ENCODE results near the gene SH3RF3.

Gene SH3RF3

DNA sequence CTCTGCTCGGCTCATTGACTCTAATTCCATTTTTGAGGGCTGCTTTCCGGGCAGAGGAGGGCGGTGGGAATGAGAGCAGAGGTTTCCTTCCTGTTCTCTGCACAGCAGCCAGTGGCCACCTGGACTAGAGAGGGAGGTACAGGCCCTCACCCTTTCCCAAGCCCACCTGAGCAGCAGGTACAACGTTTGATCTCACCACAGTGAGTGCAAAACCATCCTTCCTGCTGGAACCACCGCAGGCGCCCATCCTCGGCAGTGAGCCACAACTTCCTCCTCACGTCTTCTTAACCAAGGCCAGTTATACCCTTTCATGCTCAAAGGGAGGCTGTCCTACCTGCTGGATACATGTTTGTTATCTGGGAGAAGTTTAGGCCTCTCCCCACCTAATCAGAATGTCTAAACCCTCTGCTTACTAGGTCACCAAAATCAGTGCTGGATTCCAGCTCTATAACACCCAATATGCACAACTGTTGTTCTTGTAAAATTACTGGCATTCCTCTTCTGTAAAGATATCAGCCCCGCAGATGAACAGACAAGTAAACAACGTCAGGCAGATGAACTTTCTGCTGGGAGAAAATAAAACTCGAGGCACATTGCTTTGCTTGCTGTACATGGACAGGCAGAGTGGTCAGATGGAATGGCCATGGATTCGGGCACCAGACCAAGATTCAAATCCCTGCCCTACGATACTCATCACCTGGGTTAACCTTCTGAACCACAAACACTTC is 191.4 kb downstream of the SH3RF3 start:
- no peak for DNase-seq

DNA sequence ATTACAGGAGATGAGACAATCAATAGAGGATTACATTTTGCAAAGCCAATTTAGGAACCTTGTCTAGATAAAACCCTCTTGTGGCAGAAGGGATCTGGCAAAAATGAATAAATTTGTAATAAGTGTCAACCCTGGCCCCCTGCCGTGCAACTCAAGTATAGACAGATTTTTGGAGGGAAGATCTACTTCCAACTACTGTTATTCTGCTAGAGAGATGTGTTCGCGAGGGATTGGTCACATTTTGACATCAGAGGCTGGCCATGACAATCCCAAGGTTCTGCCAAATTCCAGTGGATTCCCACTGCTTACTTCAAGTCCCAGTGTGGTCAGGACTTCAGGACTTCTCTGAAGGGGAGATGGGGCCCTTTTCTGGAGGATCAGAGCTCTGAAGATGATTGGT is 192.6 kb downstream of the SH3RF3 start:
- no peak for DNase-seq

DNA sequence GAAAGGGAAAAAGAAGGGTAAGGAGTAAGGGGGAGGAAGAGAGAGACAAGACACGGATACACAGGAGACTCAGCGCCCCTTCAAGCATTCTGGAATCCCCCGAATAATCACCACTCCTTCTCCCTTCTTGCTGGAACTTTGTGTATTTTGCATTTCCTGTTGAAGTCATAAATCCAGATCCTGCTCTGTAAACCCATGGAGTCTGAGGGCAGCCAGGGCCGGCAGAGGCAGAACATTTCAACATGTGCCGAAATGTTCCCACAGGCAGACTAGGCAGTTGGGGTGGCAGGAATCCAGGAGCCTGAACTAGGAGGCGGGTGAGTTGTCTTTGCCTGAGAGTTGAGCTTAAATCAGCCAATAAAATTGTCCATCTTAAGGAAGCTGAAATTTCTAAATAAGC is 193.1 kb downstream of the SH3RF3 start:
- DNase-seq = no peak

DNA sequence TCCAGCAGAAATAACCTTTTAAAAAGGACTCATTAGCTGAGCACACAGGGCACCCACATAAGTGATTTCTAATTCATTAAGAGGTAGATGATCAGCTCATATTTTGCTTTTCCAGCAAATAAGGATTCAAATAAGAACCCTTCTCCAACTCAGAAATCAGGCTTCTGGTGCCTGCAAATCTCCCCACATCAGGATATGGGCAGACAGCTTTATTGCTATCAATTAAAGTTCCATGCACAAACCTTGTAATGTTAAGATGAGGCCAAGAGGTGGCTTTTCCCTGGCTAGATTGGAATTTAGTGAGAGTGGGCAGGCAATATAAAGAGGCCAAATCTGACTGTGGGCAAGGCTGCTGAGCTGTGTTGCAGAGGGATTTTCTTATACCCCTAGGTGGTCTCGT is 193.6 kb downstream of the SH3RF3 start:
- no peak for DNase-seq

DNA sequence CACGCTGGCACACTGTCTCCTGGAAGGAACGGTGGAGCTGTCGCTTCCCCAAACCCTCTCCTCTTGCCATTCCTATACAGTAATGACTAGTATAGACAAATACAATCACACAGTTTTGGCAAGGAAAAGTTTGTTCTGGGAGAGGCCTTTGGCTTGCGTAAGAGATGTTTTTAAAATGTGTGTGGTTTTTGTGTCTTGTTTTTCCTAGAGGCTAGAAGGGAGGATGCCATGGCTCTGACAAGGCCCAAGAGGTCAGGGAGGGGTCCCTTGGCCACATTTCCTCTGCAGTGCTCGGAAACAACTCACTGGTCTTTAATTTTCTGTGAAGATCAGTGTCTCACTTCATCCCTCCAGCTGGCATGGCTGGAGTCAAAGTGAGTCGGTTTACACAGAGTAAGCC is 195.9 kb downstream of the SH3RF3 start:
- DNase-seq = no peak

DNA sequence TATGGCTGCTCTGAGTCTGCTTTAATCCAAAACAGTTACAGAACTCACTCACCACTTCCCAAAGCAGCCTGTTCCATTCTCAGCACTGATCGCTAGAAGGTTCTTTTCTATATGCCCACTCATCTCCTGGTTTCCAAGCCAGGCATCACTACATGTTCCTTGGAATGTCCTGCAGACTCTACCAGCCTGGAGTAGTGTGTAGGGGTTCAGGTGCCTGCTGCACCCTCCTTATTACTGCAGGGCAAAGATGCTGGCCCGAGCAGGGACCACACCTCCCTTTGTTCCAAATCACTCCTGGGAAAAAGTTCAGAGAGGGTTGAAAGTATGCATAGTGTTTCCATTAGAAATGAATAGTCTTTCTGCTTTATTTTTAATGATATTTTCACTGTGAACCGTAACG is 196.6 kb downstream of the SH3RF3 start:
- DNase-seq = no peak

DNA sequence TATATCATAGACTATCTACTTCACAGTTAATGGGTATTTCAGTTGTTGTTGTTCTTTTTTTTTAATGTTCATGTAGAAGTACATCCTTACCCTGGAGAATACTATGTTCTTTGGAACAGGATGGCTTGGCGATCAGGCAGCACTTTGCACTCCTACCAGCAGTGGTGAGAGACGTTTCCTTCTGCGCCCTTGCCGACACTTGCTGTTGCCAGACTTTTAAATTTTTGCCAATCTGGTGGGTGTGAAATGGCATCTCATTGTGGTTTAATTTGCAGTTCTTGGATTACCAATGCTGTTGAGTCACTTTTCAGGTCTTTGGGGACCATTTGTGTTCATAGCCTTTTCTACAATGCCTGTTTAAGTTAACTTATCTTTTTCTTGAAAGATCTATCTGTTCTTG is 197.3 kb downstream of the SH3RF3 start:
- no peak for DNase-seq

DNA sequence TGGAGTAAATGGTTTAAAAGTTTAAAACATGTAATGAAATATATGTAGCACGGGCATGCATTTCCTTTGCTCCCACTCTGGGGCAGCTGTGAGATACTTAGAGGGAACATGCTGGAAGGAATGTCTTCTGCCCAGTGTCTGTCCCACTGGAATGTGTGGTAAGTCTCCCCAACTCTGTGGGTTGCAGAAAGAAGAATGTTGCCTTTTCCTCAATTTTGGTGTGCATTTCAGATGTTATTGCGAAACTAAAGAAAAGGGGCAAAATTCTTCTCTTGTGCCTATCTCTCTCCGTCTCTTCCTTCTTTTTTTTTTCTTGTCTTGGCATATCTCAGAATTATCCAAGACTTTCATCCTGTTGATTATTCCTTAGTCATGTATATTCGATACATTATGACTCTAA is 201.1 kb downstream of the SH3RF3 start:
- DNase-seq = no peak

DNA sequence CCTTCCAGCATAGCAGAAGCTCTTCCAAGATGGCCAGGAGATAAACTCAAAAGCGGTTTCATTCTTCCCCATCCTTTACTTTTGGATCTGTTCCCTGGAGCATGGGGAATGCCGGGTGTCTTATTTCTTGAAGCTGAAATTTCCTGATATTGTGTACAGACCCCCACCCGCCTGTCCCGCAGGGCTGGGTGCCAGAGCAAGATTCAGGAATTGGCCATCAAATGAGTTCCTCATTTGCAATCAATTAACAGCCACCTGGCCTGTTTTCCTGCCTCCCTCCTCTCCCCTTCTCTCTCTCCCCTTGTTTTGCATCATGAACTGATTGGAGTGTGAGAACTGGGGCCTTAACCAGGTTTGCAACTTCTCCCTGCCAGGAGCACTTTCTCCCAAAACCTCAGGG is 202.1 kb downstream of the SH3RF3 start:
- DNase-seq = no peak

DNA sequence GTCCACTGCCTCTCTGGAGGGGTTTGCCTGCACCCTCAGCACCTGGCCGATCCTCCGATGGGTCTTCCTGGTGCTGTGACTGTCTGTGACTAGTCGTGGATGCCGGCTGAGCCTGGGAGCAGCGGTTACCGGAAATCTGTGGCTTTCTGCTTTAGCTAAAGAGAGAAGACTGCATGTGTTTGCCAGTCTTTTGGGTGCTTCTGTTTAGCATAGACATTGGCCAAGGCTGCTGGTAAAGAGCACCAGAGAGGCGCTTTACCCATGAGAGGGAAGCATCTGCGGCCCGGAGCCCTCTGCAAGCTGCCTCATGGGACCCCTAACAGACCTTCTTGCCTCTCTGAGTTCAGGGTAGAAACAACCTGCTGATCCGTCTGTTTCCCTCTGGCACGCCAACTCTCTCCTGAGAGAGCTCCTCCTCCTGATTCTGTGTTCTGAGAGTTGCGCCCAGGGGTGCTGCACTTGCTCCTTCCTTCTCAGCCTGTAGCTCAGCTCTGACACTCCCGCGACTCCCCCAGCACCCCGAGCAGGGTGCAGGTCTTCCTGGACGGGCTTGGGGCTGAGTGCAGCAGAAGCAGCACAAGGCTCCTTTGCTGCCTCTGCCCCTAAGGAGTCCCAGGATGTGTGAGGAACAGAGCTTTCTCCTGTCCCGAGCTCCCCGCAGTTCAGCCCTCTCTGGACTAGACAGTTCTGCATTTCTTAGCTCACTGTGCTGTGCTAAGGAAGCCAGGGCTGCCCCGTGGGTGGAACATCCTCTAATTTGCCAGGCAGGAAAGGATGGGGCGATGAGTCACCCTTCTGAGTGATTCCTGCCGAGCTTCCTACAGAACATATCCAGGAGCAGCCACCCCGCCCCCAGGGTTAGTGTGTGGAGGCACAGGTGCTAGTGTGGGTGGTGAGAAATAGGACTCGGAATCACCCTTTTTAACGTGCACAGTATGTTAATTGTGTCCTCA is 203.2 kb downstream of the SH3RF3 start:
- no peak for DNase-seq

DNA sequence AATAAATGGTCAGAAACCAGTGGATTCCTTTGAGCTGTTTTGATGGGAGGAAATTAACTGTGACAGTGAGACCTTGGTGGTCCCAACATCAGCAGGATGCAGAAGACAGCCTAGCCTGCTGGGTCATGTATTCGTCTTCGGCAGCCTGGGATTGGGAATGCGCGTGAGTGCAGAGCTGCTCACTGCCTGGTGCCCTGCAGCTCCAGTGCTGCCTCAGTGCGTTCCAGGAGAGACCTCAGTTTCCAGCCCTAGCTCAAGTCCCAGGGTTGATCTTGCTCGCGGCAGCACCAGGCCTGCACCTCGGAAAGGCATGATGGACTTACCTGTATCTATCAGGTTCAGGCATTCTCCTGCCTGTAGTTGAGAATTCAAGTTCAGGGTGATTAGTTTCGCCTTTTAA is 203.9 kb downstream of the SH3RF3 start:
- DNase-seq = no peak

DNA sequence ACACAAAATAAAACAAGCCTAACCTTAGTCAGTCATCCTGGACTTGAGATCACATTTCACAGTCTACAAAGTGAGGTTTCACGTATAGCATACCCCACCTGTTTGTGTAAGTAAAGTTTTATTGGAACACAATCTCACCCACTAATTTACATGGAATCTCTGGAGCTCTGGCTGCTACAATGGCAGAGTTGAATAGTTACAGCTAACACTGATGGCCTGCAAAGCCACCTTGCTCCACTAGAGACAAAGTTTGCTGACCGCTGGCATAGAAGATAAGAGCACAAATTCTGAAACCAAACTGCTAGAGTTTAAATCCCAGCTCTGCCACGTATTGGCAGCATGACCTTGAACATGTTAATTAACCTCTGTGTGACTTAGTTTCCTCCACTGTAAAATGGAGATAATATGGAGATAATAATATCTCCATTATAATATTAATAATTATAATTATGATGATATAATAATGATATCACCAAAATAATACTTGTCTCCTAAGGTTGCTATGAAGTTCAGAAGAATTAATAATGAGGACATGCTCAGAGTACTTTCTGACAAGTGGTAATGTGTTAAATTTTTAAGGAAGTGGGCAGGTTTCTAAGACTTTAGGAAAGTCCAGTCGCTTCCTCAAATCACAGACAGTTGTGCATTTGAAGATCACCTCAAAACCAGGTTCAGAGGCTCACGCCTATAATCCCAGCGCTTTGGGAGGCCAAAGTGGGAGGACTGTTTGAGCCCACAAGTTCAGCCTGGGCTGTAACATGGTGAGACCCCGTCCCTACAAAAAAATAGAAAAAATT is 204.6 kb downstream of the SH3RF3 start:
- DNase-seq = no peak

DNA sequence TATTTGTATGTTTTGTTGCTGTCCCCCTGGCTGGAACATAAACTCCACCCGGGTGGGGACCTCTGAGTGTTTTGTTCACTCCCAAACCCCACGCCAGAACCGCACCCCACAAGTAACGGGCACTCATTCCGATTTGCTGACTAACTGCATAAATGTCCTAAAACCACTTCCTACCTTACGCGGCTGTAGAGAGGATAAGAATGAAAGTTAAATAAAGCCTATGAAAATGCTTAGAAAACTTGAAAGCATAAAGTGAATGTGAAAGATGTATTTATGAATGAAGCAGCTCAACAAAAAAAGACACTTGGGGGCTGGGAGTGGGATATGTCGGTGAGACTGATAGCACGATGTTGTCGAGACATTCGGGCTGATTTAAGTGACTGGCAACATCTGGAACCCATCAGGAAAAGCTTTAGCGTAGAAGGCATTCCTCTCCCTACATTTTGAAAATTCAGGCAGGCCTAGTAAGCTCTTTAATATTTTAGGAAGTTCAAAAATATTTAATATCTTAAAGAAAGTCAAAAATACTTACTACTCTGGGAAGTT is 206.7 kb downstream of the SH3RF3 start:
- no peak for DNase-seq

DNA sequence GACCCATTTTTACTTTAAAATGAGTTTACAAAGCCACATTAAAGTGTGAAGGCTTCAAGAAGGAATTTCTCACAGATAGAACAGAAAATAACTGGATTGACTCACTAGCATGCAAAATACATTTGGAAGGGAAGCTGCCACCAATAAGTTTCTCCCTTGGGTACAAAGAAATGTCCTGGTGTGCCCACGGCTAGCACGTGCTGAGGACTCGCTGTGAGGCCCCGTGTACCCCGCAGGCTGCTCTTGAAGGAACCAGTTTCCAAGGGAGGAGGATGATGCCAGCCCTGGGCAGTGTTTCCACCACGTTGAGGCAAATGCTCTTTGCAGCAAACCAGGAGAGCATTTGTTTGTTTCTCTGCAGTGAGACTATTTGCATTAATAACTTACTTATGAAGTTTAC is 207.3 kb downstream of the SH3RF3 start:
- no peak for DNase-seq

DNA sequence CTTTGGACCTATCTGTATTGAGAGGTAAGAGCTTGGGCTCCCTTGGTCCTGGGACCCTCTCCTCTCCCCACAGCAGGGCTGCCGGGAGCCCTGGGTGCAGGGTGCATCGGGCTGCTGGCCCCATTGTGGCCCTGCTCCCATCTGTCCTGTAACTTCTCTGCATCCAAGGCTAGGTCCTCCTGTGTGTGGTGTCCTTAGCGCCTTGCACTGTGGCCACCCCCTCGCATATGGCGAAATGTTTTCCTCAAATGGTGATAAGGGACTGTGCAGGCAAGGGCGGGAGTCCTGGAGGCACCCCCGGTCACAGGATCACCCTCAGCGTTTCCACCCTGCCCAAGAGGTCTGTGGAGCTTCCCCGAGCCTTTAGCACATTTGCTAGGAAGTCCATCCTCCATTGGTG is 208.2 kb downstream of the SH3RF3 start:
- no peak for DNase-seq

DNA sequence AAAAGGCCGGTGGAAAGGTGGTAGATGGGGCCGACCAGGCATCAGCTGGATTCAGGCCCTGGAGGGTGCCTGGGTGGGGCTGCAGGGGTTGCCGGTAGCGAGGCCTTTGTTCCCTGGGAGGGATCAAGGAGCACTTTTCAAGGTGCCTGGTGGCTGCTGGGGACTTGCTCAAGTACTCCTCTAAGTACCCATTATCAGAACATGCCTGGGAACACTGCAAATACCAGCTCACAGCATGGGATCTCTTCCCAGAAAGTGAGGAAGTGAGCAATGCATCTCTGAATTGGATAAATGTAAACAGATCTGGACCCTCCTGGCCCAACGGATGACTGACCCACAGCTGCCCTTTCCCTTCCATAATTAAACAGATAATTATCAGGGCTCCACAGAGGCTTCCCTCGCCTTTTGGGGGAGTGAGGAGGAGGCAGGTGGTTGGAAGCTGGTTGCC is 210.5 kb downstream of the SH3RF3 start:
- DNase-seq = no peak

DNA sequence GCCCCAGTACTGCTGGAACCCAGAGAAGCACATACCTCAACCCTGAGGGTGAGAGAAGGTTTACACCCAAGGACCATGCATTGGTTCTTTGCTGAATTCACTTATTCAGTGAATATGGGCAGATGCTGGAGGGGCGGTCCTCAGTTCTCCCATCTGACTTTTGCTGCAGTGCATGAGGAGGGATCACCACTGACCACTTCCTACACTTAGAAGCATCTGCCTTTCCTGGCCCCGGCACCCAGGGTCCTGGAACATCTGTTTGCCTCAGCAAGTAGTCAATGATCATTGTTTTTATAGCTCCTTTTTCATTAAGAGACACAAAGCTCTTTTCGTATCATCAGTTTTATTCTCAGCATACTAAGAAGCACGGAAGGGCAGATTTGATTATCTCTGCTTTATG is 211.4 kb downstream of the SH3RF3 start:
- DNase-seq = no peak

DNA sequence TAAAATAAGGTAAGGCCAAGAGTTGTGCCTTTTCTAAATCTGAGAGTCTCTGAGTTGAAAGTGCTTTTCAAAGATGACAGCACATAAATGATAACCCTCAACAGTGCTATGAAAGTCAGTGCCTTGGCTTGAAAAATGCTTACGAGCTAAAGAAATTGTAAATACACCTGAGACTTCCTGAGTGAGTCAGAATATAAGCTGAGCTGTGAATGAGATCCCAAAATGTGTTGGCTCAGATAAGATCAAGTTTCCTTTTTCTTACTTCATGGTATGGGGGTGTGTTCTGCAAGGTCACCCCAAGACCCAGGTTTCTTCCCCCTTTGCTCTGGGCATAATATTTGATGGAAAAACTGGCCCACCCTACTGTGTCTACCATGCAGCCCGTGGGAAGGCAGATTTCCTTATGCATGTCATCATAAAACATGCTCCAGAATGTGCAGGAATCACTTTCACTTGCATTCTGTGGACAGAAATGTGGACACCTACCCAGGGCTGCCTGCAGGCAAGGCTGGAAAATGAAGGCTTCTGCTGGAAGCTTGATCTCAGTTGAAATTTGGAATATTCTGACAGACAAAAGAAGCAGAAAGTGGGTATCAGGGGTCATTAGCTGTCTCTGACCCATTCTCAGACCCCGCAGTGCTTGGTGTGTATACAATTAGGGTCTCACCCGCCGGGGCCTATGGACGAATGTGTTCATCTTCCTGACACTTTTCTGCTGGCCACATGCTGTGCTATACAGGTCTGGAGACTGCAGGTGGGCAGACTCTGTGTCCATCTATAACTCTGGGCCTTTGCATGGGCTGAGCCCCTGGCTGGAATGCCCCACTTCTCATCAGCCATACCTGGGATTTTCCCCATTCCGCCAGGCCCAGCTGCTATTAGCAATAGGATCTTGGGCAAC is 212.6 kb downstream of the SH3RF3 start:
- DNase-seq = no peak

DNA sequence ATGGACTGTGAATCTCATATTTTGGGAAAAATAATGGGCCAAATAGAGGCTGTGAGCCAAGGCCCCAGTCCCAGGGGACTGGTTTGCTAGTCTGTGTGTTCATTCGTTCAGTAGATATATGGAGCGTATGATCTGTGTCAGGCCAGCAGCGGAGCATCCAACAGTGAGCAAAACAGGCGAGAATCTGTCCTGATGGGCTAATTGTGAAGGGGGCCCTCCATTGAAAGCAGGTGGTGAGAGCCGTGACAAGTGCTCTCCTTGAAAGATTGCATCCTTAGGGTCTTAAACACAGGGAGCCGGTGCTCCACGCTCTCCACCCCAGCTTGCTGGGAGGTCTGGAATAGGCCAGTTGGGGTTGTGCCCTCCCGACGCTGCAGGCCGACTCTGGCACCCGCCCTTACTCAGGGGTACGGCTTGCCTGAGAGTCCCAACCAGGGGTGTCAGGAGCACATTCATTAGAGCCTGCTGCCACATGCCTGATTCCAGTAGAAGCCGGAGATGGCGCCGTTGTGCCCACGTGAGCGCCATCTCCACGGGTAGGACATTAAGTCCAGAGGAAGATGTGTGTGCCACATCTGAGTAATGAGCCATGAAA is 213.3 kb downstream of the SH3RF3 start:
- no peak for DNase-seq

DNA sequence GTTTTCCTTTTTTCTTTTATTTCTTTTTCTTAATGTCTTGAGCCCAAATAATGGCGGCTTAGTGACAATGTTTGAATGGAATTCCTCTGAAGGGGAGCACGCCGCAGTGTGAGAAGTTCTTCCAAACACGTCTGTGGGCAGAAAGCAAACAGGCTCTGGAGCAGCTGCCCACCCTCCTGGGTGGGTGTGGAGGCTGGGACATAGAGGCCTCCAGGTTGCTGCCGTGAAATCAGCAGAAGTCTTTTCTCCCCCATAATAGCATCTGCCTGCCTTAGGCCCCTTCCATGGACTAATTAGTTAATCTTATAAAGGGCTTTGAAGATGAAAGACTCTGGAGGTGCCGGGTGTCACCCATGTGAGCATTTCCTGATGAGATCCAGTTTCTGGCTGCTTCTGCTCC is 213.9 kb downstream of the SH3RF3 start:
- DNase-seq = no peak

DNA sequence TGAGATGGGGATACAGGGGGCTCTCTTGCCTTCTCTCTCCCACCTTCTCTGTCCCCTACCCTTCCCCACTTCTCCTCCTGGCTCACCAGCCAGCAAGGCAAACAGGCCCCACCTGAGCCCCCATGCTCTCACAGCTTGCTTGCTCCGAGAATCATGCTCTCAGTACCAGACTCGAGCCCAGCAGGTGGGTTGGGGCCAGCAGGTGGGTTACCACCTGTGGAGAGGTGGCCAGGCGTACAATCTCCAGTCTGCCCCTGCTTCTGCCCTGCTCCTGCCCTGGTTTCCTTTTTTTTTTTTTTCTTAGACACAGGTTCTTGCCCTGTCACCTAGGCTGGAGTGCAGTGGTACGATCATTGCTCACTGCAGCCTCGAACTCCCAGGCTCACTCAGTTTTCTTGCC is 214.5 kb downstream of the SH3RF3 start:
- no peak for DNase-seq

Data from NCI-H2081 treated with DMSO at 0.1 percent for 48 hours (cell line).